Glutamatergic neuron (in vitro differentiated cells): ENCODE data around the gene DISP2. TPM values are rescaled to one million over a fixed set of nuclear protein-coding genes. Genes with fewer than 3 reads are reported as not detected.

Experiments used
- DNase-seq: peaks from one replicate; pipeline ENCODE4 v3.0.0; 2022
- H3K27ac Mint-ChIP-seq: one replicate; pipeline ENCODE4 v1.8.0; 2020; ENCODE audit warnings: mild to moderate bottlenecking, mixed read lengths, inconsistent platforms; ENCODE audit not compliant: unreplicated experiment
- H3K27me3 Mint-ChIP-seq: one replicate; pipeline ENCODE4 v1.8.0; 2020; ENCODE audit warnings: mild to moderate bottlenecking, moderate library complexity, mixed read lengths, inconsistent platforms; ENCODE audit not compliant: unreplicated experiment
- H3K36me3 Mint-ChIP-seq: one replicate; pipeline ENCODE4 v1.8.0; 2020; ENCODE audit warnings: mild to moderate bottlenecking, mixed read lengths, inconsistent platforms; ENCODE audit not compliant: unreplicated experiment
- H3K4me1 Mint-ChIP-seq: one replicate; pipeline ENCODE4 v1.8.0; 2020; ENCODE audit warnings: mild to moderate bottlenecking, low read depth, mixed read lengths, inconsistent platforms; ENCODE audit not compliant: unreplicated experiment
- H3K4me3 Mint-ChIP-seq: one replicate; pipeline ENCODE4 v1.8.0; 2020; ENCODE audit warnings: mild to moderate bottlenecking, mixed read lengths, inconsistent platforms; ENCODE audit not compliant: unreplicated experiment
- H3K9me3 Mint-ChIP-seq: one replicate; pipeline ENCODE4 v1.8.0; 2020; ENCODE audit warnings: mild to moderate bottlenecking, moderate library complexity, mixed read lengths, inconsistent platforms; ENCODE audit not compliant: unreplicated experiment
- total RNA-seq: library from RNA; stranded (reverse); fragmentation: NEBNext Ultra II Directional; extraction: Animal tissue kit (Norgen Biotek cat#: 25700); gene quantifications from one replicate; pipeline ENCODE4 v1.2.1, GENCODE V29; 2021; ENCODE audit not compliant: unreplicated experiment
- TF ChIP-seq, protein P1 (sequence below): fragments of 200-600 bp; sonication (generic); IDR thresholded peaks from one replicate; pipeline ENCODE4 v1.5.0; 2021; ENCODE audit not compliant: partially characterized antibody, unreplicated experiment

The DISP2 gene
- total RNA-seq, 1 donor from 2014 or later = 44.3 TPM

- H3K36me3 Mint-ChIP-seq = no peaks in the 10 kb centered on the region
- TF ChIP-seq, protein P1, sequence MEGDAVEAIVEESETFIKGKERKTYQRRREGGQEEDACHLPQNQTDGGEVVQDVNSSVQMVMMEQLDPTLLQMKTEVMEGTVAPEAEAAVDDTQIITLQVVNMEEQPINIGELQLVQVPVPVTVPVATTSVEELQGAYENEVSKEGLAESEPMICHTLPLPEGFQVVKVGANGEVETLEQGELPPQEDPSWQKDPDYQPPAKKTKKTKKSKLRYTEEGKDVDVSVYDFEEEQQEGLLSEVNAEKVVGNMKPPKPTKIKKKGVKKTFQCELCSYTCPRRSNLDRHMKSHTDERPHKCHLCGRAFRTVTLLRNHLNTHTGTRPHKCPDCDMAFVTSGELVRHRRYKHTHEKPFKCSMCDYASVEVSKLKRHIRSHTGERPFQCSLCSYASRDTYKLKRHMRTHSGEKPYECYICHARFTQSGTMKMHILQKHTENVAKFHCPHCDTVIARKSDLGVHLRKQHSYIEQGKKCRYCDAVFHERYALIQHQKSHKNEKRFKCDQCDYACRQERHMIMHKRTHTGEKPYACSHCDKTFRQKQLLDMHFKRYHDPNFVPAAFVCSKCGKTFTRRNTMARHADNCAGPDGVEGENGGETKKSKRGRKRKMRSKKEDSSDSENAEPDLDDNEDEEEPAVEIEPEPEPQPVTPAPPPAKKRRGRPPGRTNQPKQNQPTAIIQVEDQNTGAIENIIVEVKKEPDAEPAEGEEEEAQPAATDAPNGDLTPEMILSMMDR = peak; percentile 86
- peaks cover 4% of the 10 kb centered on the region for H3K9me3 Mint-ChIP-seq
- H3K4me3 Mint-ChIP-seq = no peak overlapping the region
- peaks cover 11% of the 10 kb centered on the region for H3K27me3 Mint-ChIP-seq
- DNase-seq = peak; percentile 90
- no peak overlapping the region for H3K27ac Mint-ChIP-seq
- H3K4me1 Mint-ChIP-seq = peaks cover 21% of the 10 kb centered on the region
These were observed 19.9 kb upstream of the DISP2 start for GRCh38 chr15:40338041-40338657.

- no peak overlapping the region for H3K27ac Mint-ChIP-seq
- peaks cover 16% of the 10 kb centered on the region for H3K4me1 Mint-ChIP-seq
- H3K4me3 Mint-ChIP-seq = no peak overlapping the region
- H3K9me3 Mint-ChIP-seq = peaks cover 4% of the 10 kb centered on the region
- H3K27me3 Mint-ChIP-seq = peaks cover 9% of the 10 kb centered on the region
- no peak for DNase-seq
- no peaks in the 10 kb centered on the region for H3K36me3 Mint-ChIP-seq
- TF ChIP-seq, protein P1 = no peak
These were observed 18.9 kb upstream of the DISP2 start for GRCh38 chr15:40338921-40339620.

DNA sequence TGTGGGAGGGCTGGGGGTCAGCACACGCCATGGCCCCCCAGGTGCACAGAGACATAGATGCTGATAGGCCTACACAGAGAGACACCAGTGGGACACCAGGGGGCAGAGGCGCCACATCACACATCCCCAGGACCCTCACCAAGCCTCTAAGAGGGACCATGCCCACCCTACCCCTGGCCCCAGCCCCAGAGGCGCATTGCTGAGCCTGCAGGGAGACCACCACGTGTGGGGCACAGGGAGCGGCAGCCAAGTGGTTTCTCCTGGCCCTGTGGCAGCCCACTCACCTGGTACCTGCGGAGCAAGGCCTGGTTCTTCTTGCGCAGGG lies 18.4 kb upstream of the DISP2 start:
- no peaks in the 10 kb centered on the region for H3K36me3 Mint-ChIP-seq
- no peak overlapping the region for H3K4me3 Mint-ChIP-seq
- H3K27me3 Mint-ChIP-seq = peaks cover 6% of the 10 kb centered on the region
- H3K27ac Mint-ChIP-seq = peak overlapping the region; percentile 12
- H3K9me3 Mint-ChIP-seq = peaks cover 3% of the 10 kb centered on the region
- DNase-seq = no peak
- peaks cover 15% of the 10 kb centered on the region for H3K4me1 Mint-ChIP-seq
- TF ChIP-seq, protein P1 = no peak

GRCh38 chr15:40340038-40340739 lies 17.8 kb upstream of the DISP2 start:
- peak; percentile 72 for DNase-seq
- no peak overlapping the region for H3K4me3 Mint-ChIP-seq
- peaks cover 3% of the 10 kb centered on the region for H3K9me3 Mint-ChIP-seq
- TF ChIP-seq, protein P1 = no peak
- no peaks in the 10 kb centered on the region for H3K36me3 Mint-ChIP-seq
- peaks cover 6% of the 10 kb centered on the region for H3K27me3 Mint-ChIP-seq
- peak overlapping the region; percentile 12 for H3K27ac Mint-ChIP-seq
- H3K4me1 Mint-ChIP-seq = peaks cover 15% of the 10 kb centered on the region
